Ovary (tissue), 9 donors: ENCODE results near the gene OPRL1. TPM values are rescaled to one million over a fixed set of nuclear protein-coding genes. Genes with fewer than 3 reads are reported as not detected.

Experiments
- DNase-seq, 5 donors: peaks; one replicate each; pipeline ENCODE4 v3.0.0-alpha.2; 2019 to 2020
- H3K27ac ChIP-seq, 2 donors: fragments of 200-600 bp; one replicate each; pipeline versions ENCODE4 v1.5.1 to v1.8.0; 2019 to 2022
- H3K27me3 ChIP-seq: fragments of 200-600 bp; one replicate; pipeline ENCODE4 v1.8.0; 2022
- H3K36me3 ChIP-seq: fragments of 200-600 bp; sonication (generic); one replicate; pipeline ENCODE4 v1.5.1; 2019
- H3K4me1 ChIP-seq: one replicate; pipeline ENCODE4 v1.8.1; 2013; ENCODE audit warnings: mild to moderate bottlenecking, moderate library complexity; ENCODE audit not compliant: insufficient read depth
- H3K4me3 ChIP-seq: fragments of 200-600 bp; sonication (generic); one replicate; pipeline ENCODE4 v1.5.1; 2017
- H3K9me3 ChIP-seq, 2 donors: fragments of 200-600 bp in 1 of 2; sonication (generic) in 1 of 2; one replicate each; pipeline versions ENCODE4 v1.5.1 to v1.8.1; 2013 to 2019; ENCODE audit warnings: mild to moderate bottlenecking in 1 of 2, moderate library complexity in 1 of 2
- EP300 ChIP-seq: sonication (generic); formaldehyde crosslinking; IDR thresholded peaks from one replicate; pipeline ENCODE4 v1.6.1; 2017; ENCODE audit warnings: antibody characterized with exemption
- POLR2A ChIP-seq: fragments of 450-650 bp; IDR thresholded peaks from one replicate; pipeline ENCODE4 v1.6.1; 2017; ENCODE audit warnings: antibody characterized with exemption, mild to moderate bottlenecking, moderate library complexity
- WGBS, 3 donors: extraction: QIAGEN DNeasy Blood & Tissue Kit in 1 of 3; methylation state at CpG; one replicate each; pipeline versions ENCODE4 v1.1.5 to v1.1.7; 2013 to 2017; 5-methylcytosine and 5-hydroxymethylcytosine counted together
- intact Hi-C, 4 donors: fragments of 100-400 bp; cut with DNase I; formaldehyde crosslinking; loops; one replicate each; pipeline versions ENCODE4 v1.11.0 to v1.15.1; 2022 to 2023
- polyA plus RNA-seq, 2 donors: library from polyadenylated mRNA; stranded (reverse); fragments of 200-250 nt in 1 of 2; fragments of 350-450 nt in 1 of 2; fragmentation: Illumina TruSeq in 1 of 2; extraction: RNeasy Lipid Tissue Mini Kit (QIAGEN cat#74804) in 1 of 2; gene quantifications; one replicate each; pipeline ENCODE4 v1.2.3, GENCODE V29; 2013 to 2014
- total RNA-seq, 7 donors: library from RNA; depleted of rRNA in 2 of 7; stranded (reverse); fragments of >200 nt in 2 of 7; fragmentation: NEBNext Ultra II Directional in 3 of 7; extraction: Animal tissue kit (Norgen Biotek cat#: 25700) in 3 of 7; gene quantifications; one replicate each; pipeline versions ENCODE4 v1.1.0 to v1.2.4, GENCODE V29; 2016 to 2023
- TF ChIP-seq, protein P1 (sequence below), 3 donors: fragments of 450-650 bp in 2 of 3; fragments of 200-600 bp in 1 of 3; IDR thresholded peaks; one replicate each; pipeline versions ENCODE4 v1.5.1 to v1.8.0; 2016 to 2022; ENCODE audit warnings: antibody characterized with exemption in 3 of 3, mild to moderate bottlenecking in 1 of 3
- donor health status: DM: no; HTN: no; CAD: no; lungs with moderate emphysema.
- donor health status: DM: no; HTN: no; CAD: no.
- donor health status: Bipolar disorder and iron deficiency.
- donor health status: DM: yes; HTN: yes; CAD: no.
- donor health status: DM: no; HTN: no; CAD: no.
- donor health status: DM: yes; HTN: yes; CAD: no.

OPRL1 gene
- total and polyA plus RNA-seq, 9 donors = 0.12 to 0.80 (median 0.43) TPM

DNA sequence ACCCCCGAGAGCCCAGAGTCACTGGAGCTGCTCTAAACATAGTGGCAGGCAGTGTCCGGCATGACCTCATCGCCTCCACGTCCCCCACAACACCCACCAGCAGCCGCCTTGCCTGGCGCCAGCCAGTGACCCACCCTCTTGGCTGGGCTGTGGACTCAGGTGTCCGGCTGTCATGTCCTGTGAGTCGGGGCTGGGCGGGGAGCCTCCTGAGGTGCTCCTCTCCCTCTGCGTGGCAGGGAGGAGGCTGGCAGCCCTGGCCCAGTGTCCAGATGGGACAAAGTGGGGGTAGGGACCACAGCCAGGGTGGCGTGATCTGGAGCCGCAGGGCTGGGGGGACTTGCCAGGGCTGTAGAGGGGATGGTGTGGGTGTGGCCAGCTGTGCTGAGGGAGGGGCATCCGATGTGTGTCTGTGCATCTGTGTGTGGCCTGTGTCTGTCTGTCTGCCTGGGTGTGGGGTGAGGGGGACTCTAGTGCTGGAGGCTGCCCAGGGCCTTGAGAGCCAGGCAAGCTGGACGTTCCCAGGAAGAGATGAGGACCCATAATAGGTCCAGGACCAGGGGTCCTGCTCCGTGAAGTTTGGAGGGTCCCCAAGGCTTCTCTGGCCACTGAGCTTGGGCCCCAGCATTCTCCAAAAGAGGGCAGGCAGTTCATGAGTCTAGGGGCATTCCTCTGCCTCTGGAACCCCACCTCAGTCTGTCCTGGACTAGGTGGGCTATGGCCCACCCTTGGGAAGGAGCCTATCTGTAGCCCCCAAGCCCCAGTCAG, 28.1 kb upstream of the OPRL1 start:
- H3K27me3 ChIP-seq = peaks cover 7% of the 10 kb centered on the region
- H3K4me1 ChIP-seq = peaks cover 2% of the 10 kb centered on the region
- no peaks in the 10 kb centered on the region for H3K36me3 ChIP-seq
- no peak overlapping the region for H3K4me3 ChIP-seq
- intact Hi-C loops = no loop called here
- H3K9me3 ChIP-seq = no peaks in the 10 kb centered on the region
- TF ChIP-seq EP300 (no peak), POLR2A (no peak)
- TF ChIP-seq, protein P1, sequence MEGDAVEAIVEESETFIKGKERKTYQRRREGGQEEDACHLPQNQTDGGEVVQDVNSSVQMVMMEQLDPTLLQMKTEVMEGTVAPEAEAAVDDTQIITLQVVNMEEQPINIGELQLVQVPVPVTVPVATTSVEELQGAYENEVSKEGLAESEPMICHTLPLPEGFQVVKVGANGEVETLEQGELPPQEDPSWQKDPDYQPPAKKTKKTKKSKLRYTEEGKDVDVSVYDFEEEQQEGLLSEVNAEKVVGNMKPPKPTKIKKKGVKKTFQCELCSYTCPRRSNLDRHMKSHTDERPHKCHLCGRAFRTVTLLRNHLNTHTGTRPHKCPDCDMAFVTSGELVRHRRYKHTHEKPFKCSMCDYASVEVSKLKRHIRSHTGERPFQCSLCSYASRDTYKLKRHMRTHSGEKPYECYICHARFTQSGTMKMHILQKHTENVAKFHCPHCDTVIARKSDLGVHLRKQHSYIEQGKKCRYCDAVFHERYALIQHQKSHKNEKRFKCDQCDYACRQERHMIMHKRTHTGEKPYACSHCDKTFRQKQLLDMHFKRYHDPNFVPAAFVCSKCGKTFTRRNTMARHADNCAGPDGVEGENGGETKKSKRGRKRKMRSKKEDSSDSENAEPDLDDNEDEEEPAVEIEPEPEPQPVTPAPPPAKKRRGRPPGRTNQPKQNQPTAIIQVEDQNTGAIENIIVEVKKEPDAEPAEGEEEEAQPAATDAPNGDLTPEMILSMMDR (IDR thresholded peaks at IDR 0.05) = no peak
- no peak overlapping the region for H3K27ac ChIP-seq
- 70 to 78% (median 75%) methylated on average over 15 of the region's 15 CpGs for WGBS, 3 donors
- DNase-seq = peak in 1 of 5 donors; percentile 49

DNA sequence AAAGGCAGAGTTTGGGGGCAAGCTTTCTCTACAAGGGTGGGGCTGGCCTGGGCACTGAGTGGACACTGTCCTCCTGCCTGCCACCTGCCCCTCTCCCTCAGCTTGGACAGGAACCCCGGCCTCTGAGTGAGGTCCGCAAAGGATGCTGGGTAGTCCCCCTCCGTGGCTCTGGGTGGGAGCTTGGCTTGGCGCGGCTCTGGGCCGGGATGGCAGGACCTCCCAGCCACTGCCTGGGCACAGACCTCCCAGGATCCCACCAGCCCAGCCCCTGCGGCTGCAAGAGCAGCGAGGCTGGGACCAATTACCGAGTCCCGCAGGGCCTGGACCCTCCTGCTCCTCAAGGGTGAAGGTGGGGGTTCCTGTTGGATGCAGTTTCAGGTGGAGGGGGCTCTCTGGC, 27.6 kb upstream of the OPRL1 start:
- 67 to 85% (median 75%) methylated on average over 10 of the region's 10 CpGs for WGBS, 3 donors
- DNase-seq = no peak
- Histone ChIP-seq H3K27ac (no peak overlapping the region), H3K27me3 (peaks cover 7% of the 10 kb centered on the region), H3K4me3 (no peak overlapping the region), H3K36me3 (no peaks in the 10 kb centered on the region), H3K4me1 (peaks cover 2% of the 10 kb centered on the region), H3K9me3 (no peaks in the 10 kb centered on the region)
- TF ChIP-seq, protein P1 (IDR thresholded peaks at IDR 0.05) = no peak
- TF ChIP-seq EP300 = no peak
- no peak for TF ChIP-seq POLR2A
- intact Hi-C loops = no loop called here

DNA sequence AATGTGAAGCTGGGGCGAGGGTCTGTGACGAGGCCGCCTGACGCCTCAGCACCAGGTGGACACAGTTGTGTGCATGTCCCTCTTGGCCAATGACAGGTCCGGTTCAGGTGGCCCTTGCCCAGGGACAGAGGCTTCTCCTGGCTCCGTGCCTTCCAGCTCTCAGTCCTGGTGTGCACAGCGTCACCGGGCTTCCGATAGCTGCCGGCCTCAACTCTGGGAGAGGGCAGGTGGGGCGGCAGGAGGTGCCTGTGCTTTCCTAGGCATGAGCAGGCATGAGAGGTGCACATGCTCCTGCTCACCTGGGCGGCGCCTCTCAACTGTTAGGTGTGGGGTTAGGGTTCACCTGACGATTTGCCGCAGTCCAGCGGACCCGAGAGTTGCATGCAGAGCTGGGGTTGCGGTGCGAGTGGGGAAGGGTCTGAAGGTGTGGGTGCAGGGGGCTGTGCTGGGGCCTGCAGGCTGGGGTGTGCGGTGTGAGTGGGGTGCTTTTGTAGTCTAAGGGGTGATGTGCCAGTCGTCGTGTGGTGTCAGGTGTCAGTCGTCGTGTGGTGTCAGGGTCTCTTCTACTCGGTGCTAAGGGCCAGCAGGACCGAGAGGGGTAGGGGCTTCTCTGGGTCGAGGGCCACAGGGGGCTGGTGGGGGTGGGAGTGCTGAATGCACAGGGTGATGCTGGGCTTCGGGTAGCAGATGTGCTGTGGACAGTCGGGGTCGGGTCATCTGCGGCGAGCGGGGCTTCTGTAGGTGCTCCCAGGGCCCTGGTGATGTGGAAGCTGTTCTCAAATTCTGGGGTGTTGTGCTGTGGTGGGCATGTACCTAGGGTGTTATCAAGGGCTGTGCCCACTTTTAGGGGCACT, 26.7 kb upstream of the OPRL1 start:
- Histone ChIP-seq H3K4me1 (peaks cover 2% of the 10 kb centered on the region), H3K9me3 (no peaks in the 10 kb centered on the region), H3K27me3 (peaks cover 3% of the 10 kb centered on the region), H3K27ac (no peak overlapping the region), H3K36me3 (no peaks in the 10 kb centered on the region), H3K4me3 (no peak overlapping the region)
- DNase-seq = no peak
- TF ChIP-seq POLR2A (no peak), EP300 (no peak)
- TF ChIP-seq, protein P1 (IDR thresholded peaks at IDR 0.05) = no peak
- 76 to 82% (median 80%) methylated on average over 33 of the region's 33 CpGs for WGBS, 3 donors
- intact Hi-C loops = no loop called here

DNA sequence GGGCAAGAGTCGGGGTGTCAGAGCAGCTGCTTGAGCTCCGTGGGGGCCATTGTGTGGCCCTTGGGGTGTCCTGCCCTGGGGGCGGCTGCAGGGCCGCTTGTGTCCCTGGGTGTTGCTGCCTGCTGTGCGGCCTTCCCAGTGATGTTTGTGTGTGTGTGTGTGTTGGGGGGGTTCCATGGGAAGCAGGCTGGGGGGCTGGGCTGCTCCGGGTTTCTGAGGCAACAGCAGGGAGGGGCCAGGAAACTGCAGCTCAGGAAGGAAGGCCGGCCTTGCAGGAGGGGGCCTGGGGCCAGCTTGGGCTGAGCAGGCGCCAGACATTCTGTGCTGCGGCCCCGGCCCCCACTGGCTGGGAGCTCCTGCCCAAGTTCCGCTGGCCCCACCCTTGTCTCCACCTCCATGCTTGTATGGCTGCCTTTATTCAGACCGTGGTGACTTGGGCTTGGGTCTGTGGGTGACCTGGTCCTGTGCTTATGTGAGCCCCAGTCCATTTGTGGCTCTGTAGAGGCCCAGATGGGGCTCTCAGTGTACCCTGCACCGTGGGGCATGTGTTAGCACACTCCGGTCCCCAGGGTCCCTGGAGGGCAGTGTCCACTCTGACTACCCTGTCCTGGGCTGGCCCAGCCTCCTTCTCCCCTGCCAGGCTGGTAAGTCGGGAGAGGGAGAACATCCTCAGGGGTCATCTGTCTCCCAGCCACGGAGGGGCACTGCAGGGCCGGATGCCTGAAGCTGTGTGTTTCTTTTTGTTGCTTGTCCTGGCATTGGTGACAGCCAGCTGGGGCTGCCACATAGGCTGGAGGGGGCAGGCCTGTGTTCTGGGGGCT, 25.8 kb upstream of the OPRL1 start:
- intact Hi-C loops = no loop called here
- no peak overlapping the region for H3K4me3 ChIP-seq
- DNase-seq = peak in 1 of 5 donors; percentile 45
- TF ChIP-seq, protein P1 (IDR thresholded peaks at IDR 0.05) = no peak
- TF ChIP-seq EP300 = no peak
- no peak for TF ChIP-seq POLR2A
- WGBS, 3 donors = 25 to 32% (median 31%) methylated on average over 17 of the region's 17 CpGs
- no peaks in the 10 kb centered on the region for H3K9me3 ChIP-seq
- no peaks in the 10 kb centered on the region for H3K36me3 ChIP-seq
- H3K27me3 ChIP-seq = peaks cover 3% of the 10 kb centered on the region
- H3K27ac ChIP-seq = no peak overlapping the region
- peaks cover 2% of the 10 kb centered on the region for H3K4me1 ChIP-seq
